Measurements from ENCODE around the gene HSDL2.

- TF ChIP-seq HDAC2 (IDR thresholded peaks at IDR 0.05) (no peak), SPI1 (IDR thresholded peaks at IDR 0.05; ENCODE audit: borderline replicate concordance, insufficient read depth, low read depth, low read length) (no peak), ZNF274 (IDR thresholded peaks at IDR 0.05; ENCODE audit: insufficient read depth, insufficient read length) (no peak), CTCF (IDR thresholded peaks at IDR 0.05 in 2 of 3, conservative IDR thresholded peaks at IDR 0.05 in 1 of 3; ENCODE audit: control insufficient read depth in 2 of 3, extremely low read depth in 1 of 3, insufficient read depth in 1 of 3, low read depth in 3 of 3, low read length in 3 of 3) (no peak), JUNB (IDR thresholded peaks at IDR 0.05) (no peak), ZZZ3 (IDR thresholded peaks at IDR 0.05; ENCODE audit: control insufficient read depth, insufficient read length, low read depth) (no peak), POLR2A (IDR thresholded peaks at IDR 0.05; ENCODE audit: low read depth, low read length) (no peak), SREBF2 (IDR thresholded peaks at IDR 0.05; ENCODE audit: low read length) (no peak), HCFC1 (IDR thresholded peaks at IDR 0.05; ENCODE audit: low read length) (no peak)
Measured at GRCh38 chr9:112485574-112485973, 105.7 kb downstream of the HSDL2 start.
